ENCODE results near the gene MBD4. TPM values are rescaled to one million over a fixed set of nuclear protein-coding genes. Genes with fewer than 3 reads are reported as not detected.

Gene MBD4
- total RNA-seq, 1 experiment from 2014 or later = 50.9 TPM

DNA sequence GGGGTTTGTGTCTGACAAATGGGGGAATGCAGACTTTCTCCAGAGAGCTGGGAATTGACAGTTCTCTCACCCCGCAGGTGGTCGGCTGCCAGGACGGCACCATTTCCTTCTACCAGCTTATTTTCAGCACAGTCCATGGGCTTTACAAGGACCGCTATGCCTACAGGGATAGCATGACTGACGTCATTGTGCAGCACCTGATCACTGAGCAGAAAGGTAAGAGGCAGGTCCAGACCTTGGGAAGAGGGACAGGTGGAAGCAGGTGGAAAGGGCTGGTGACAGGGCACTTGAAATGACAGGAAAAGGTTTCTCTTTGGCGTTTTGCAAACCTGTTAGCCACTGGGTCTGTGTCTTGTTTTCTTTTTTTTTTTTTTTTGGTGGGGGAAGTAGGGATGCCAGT is 36.8 kb upstream of the MBD4 start:
- H3K9me3 ChIP-seq (ENCODE audit: low read depth, low read length, poor library complexity, severe bottlenecking) = no peaks in the 10 kb centered on the region
- ChIA-PET CTCF (no interaction called here), POLR2A (ENCODE audit: low non-redundant PET) (no interaction called here)
- DNase-seq (ENCODE audit: low spot score) = no peak
- intact Hi-C loops (cut with micrococcal nuclease; ENCODE audit: unreplicated experiment) = no loop called here
- H3K4me1 ChIP-seq (ENCODE audit: insufficient read depth, low read length, poor library complexity, severe bottlenecking) = no peaks in the 10 kb centered on the region
- H3K27me3 ChIP-seq (replicated peaks; ENCODE audit: insufficient read depth, low read depth, low read length, poor library complexity) = no peaks in the 10 kb centered on the region
- H3K27ac ChIP-seq (ENCODE audit: low read depth, low read length, poor library complexity, severe bottlenecking) = no peak overlapping the region
- peaks cover 21% of the 10 kb centered on the region for H3K36me3 ChIP-seq (ENCODE audit: insufficient read depth, low read length, poor library complexity, severe bottlenecking)
- TF ChIP-seq, protein P1, sequence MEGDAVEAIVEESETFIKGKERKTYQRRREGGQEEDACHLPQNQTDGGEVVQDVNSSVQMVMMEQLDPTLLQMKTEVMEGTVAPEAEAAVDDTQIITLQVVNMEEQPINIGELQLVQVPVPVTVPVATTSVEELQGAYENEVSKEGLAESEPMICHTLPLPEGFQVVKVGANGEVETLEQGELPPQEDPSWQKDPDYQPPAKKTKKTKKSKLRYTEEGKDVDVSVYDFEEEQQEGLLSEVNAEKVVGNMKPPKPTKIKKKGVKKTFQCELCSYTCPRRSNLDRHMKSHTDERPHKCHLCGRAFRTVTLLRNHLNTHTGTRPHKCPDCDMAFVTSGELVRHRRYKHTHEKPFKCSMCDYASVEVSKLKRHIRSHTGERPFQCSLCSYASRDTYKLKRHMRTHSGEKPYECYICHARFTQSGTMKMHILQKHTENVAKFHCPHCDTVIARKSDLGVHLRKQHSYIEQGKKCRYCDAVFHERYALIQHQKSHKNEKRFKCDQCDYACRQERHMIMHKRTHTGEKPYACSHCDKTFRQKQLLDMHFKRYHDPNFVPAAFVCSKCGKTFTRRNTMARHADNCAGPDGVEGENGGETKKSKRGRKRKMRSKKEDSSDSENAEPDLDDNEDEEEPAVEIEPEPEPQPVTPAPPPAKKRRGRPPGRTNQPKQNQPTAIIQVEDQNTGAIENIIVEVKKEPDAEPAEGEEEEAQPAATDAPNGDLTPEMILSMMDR (conservative IDR thresholded peaks at IDR 0.05; ENCODE audit: low read depth, low read length) = no peak
- TF ChIP-seq EZH2 (IDR thresholded peaks at IDR 0.05; ENCODE audit: borderline replicate concordance, low read depth, low read length, poor library complexity, severe bottlenecking) = no peak
- no peak overlapping the region for H3K4me3 ChIP-seq (ENCODE audit: low read depth, low read length, poor library complexity, severe bottlenecking)
- no TSS peak for BruUV-seq (replicated peaks)

DNA sequence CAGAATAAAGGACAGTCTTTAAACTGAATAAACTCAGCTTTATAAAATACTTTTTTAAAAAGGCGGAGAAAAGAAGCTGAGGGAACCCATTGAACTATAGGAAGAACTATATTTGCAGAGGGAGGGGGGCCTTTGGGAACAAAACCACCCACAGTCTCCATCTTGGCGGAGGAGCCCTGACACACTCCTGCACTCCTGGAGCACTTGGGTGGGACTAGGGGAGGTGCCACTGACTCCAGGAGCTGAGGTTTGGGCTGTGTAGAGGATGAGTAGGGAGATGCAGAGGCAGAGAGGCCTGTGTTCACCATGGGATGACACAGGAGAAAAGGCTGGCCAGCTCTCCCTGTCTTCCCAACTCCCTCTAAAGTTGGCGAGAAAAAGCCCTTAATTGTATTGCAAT is 36.1 kb upstream of the MBD4 start:
- Histone ChIP-seq H3K9me3 (ENCODE audit: low read depth, low read length, poor library complexity, severe bottlenecking) (no peaks in the 10 kb centered on the region), H3K4me3 (ENCODE audit: low read depth, low read length, poor library complexity, severe bottlenecking) (no peak overlapping the region), H3K27me3 (replicated peaks; ENCODE audit: insufficient read depth, low read depth, low read length, poor library complexity) (no peaks in the 10 kb centered on the region), H3K4me1 (ENCODE audit: insufficient read depth, low read length, poor library complexity, severe bottlenecking) (no peaks in the 10 kb centered on the region), H3K27ac (ENCODE audit: low read depth, low read length, poor library complexity, severe bottlenecking) (no peak overlapping the region), H3K36me3 (ENCODE audit: insufficient read depth, low read length, poor library complexity, severe bottlenecking) (peaks cover 25% of the 10 kb centered on the region)
- ChIA-PET CTCF (no interaction called here), POLR2A (ENCODE audit: low non-redundant PET) (no interaction called here)
- intact Hi-C loops (cut with micrococcal nuclease; ENCODE audit: unreplicated experiment) = no loop called here
- TF ChIP-seq, protein P1 (conservative IDR thresholded peaks at IDR 0.05; ENCODE audit: low read depth, low read length) = no peak
- TF ChIP-seq EZH2 (IDR thresholded peaks at IDR 0.05; ENCODE audit: borderline replicate concordance, low read depth, low read length, poor library complexity, severe bottlenecking) = no peak
- DNase-seq (ENCODE audit: low spot score) = no peak
- BruUV-seq (replicated peaks) = no TSS peak

DNA sequence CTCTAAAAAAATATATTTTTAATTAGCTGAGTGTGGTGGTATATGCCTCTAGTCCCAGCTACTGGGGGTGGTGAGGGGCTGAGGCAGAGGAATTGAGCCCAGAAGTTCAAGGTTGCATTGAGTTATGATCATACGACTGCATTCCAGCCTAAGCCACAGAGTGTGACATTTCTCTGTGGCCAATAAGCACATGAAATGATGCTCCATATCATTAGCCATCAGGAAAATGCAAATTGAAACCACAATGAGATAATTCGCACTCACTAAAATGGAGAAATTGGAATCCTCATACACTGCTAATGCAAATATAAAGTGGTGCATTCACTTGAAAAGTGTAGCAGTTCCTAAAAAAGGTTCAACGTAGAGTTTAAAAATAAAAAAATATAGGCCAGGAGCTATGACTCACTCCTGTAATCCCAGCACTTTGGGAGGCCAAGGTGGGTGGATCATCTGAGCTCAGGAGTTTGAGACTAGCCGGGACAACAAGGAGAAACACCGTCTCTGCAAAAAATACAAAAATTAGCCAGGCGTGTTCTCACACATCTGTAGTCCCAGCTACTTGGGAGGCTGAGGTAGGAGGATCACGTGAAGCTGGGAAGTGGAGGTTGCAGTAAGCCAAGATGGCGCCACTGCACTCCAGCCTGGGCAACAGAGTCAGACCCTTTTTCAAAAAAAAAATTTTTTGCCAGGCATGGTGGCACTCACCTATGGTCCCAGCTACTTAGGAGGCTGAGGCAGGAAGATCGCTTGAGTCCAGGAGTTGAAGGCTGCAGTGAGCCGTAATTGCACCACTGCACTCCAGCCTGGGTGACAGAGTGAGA is 35.4 kb upstream of the MBD4 start:
- intact Hi-C loops (cut with micrococcal nuclease; ENCODE audit: unreplicated experiment) = no loop called here
- no peak overlapping the region for H3K4me3 ChIP-seq (ENCODE audit: low read depth, low read length, poor library complexity, severe bottlenecking)
- POLR2A ChIA-PET (ENCODE audit: low non-redundant PET) = no interaction called here
- BruUV-seq (replicated peaks) = no TSS peak
- H3K27me3 ChIP-seq (replicated peaks; ENCODE audit: insufficient read depth, low read depth, low read length, poor library complexity) = no peaks in the 10 kb centered on the region
- CTCF ChIA-PET = no interaction called here
- TF ChIP-seq EZH2 (IDR thresholded peaks at IDR 0.05; ENCODE audit: borderline replicate concordance, low read depth, low read length, poor library complexity, severe bottlenecking) = no peak
- TF ChIP-seq, protein P1 (conservative IDR thresholded peaks at IDR 0.05; ENCODE audit: low read depth, low read length) = no peak
- DNase-seq (ENCODE audit: low spot score) = no peak
- no peaks in the 10 kb centered on the region for H3K4me1 ChIP-seq (ENCODE audit: insufficient read depth, low read length, poor library complexity, severe bottlenecking)
- H3K9me3 ChIP-seq (ENCODE audit: low read depth, low read length, poor library complexity, severe bottlenecking) = no peaks in the 10 kb centered on the region
- H3K27ac ChIP-seq (ENCODE audit: low read depth, low read length, poor library complexity, severe bottlenecking) = no peak overlapping the region
- peaks cover 23% of the 10 kb centered on the region for H3K36me3 ChIP-seq (ENCODE audit: insufficient read depth, low read length, poor library complexity, severe bottlenecking)
